ENCODE measurements around the gene SEPTIN3.
A peak's percentile ranks its signal among the peaks of the same experiment; 100 is the strongest.

The SEPTIN3 gene

GRCh38 chr22:41969110-41969646 lies at the start of gene SEPTIN3:
Gene SEPTIN3 (plus strand): TSS chr22:41969443. CDS start chr22:41971493, 2,050 bp downstream.
- no peak for DNase-seq

GRCh38 chr22:41920271-41920976 lies 48.8 kb upstream of the SEPTIN3 start:
- DNase-seq: no peak

- DNase-seq: no peak
Observed at GRCh38 chr22:41922328-41922727, 46.9 kb upstream of the SEPTIN3 start.

GRCh38 chr22:41922940-41923594 lies 46.2 kb upstream of the SEPTIN3 start:
- DNase-seq: no peak

GRCh38 chr22:41923595-41924276 lies 45.5 kb upstream of the SEPTIN3 start:
- no peak for DNase-seq

- DNase-seq: peak; percentile 79
Observed at GRCh38 chr22:41925783-41926460, 43.3 kb upstream of the SEPTIN3 start.

- no peak for DNase-seq
Observed at GRCh38 chr22:41927813-41928212, 41.4 kb upstream of the SEPTIN3 start.

- DNase-seq: no peak
Observed at GRCh38 chr22:41928593-41929417, 40.4 kb upstream of the SEPTIN3 start.

GRCh38 chr22:41929418-41929810 lies 39.8 kb upstream of the SEPTIN3 start:
- DNase-seq: no peak

GRCh38 chr22:41931701-41932269 lies 37.5 kb upstream of the SEPTIN3 start:
- DNase-seq: no peak

GRCh38 chr22:41932353-41932752 lies 36.9 kb upstream of the SEPTIN3 start:
- no peak for DNase-seq

- no peak for DNase-seq
Observed at GRCh38 chr22:41933411-41934177, 35.6 kb upstream of the SEPTIN3 start.

GRCh38 chr22:41934284-41935014 lies 34.8 kb upstream of the SEPTIN3 start:
- no peak for DNase-seq

- DNase-seq: no peak
Observed at GRCh38 chr22:41935015-41935351, 34.3 kb upstream of the SEPTIN3 start.

- no peak for DNase-seq
Observed at GRCh38 chr22:41935509-41935908, 33.7 kb upstream of the SEPTIN3 start.

- no peak for DNase-seq
Observed at GRCh38 chr22:41936894-41937169, 32.4 kb upstream of the SEPTIN3 start.

GRCh38 chr22:41939981-41940831 lies 29.0 kb upstream of the SEPTIN3 start:
- peak; percentile 99 for DNase-seq

- peak; percentile 91 for DNase-seq
Observed at GRCh38 chr22:41940832-41941765, 28.1 kb upstream of the SEPTIN3 start.
